Astrocyte (in vitro differentiated cells and primary cell): ENCODE results near the gene OTUB2. TPM values are rescaled to one million over a fixed set of nuclear protein-coding genes. Genes with fewer than 3 reads are reported as not detected.
A peak's percentile ranks its signal among the peaks of the same experiment; 100 is the strongest.

ENCODE experiments used
- DNase-seq: peaks from one replicate; pipeline ENCODE4 v3.0.0-alpha.2; 2010; ENCODE audit warnings: low read depth
- FAIRE-seq: peaks from 2 replicates; lab custom pipeline; 2011; peaks lifted over from hg19 to GRCh38; lab: Jason Lieb, UNC
- H2AFZ ChIP-seq: 2 replicates; pipeline ENCODE4 v1.6.0; 2012; ENCODE audit warnings: low read depth, low read length, inconsistent platforms
- H3K27ac ChIP-seq: 2 replicates; pipeline ENCODE4 v1.5.1; 2011; ENCODE audit warnings: low read depth, low read length, inconsistent platforms
- H3K27me3 ChIP-seq: 2 replicates; pipeline ENCODE4 v1.6.0; 2011; ENCODE audit warnings: low read length, inconsistent platforms; ENCODE audit not compliant: insufficient read depth
- H3K36me3 ChIP-seq: 2 replicates; pipeline ENCODE4 v1.5.1; 2011; ENCODE audit warnings: low read length, inconsistent platforms; ENCODE audit not compliant: insufficient read depth
- H3K4me1 ChIP-seq: 2 replicates; pipeline ENCODE4 v1.5.1; 2011; ENCODE audit warnings: low read length, inconsistent platforms; ENCODE audit not compliant: insufficient read depth
- H3K4me2 ChIP-seq: 2 replicates; pipeline ENCODE4 v1.6.0; 2012; ENCODE audit warnings: low read length, inconsistent platforms
- H3K4me3 ChIP-seq: 2 replicates; pipeline ENCODE4 v1.5.1; 2011; ENCODE audit warnings: low read depth, mild to moderate bottlenecking, low read length, inconsistent platforms; ENCODE audit not compliant: insufficient read depth
- H3K79me2 ChIP-seq: 2 replicates; pipeline ENCODE4 v1.6.0; 2012; ENCODE audit warnings: mild to moderate bottlenecking, low read length, inconsistent platforms; ENCODE audit not compliant: insufficient read depth
- H3K9ac ChIP-seq: 2 replicates; pipeline ENCODE4 v1.6.0; 2012; ENCODE audit warnings: mild to moderate bottlenecking, low read length, inconsistent platforms
- H3K9me3 ChIP-seq: 2 replicates; pipeline ENCODE4 v1.5.1; 2012; ENCODE audit warnings: low read depth, mild to moderate bottlenecking, low read length, inconsistent platforms; ENCODE audit not compliant: insufficient read depth
- H4K20me1 ChIP-seq: 2 replicates; pipeline ENCODE4 v1.6.0; 2012; ENCODE audit warnings: low read length, inconsistent platforms; ENCODE audit not compliant: insufficient read depth
- H3K27ac Mint-ChIP-seq: one replicate; pipeline ENCODE4 v1.8.0; 2021; ENCODE audit warnings: mild to moderate bottlenecking, mixed read lengths; ENCODE audit not compliant: unreplicated experiment
- H3K27me3 Mint-ChIP-seq: one replicate; pipeline ENCODE4 v1.8.0; 2021; ENCODE audit warnings: low read depth, mixed read lengths; ENCODE audit not compliant: unreplicated experiment
- H3K36me3 Mint-ChIP-seq: one replicate; pipeline ENCODE4 v1.8.0; 2021; ENCODE audit warnings: low read depth, mixed read lengths; ENCODE audit not compliant: unreplicated experiment
- H3K4me1 Mint-ChIP-seq: one replicate; pipeline ENCODE4 v1.8.0; 2021; ENCODE audit warnings: low read depth, mixed read lengths; ENCODE audit not compliant: unreplicated experiment
- H3K4me3 Mint-ChIP-seq: one replicate; pipeline ENCODE4 v1.8.0; 2021; ENCODE audit warnings: mild to moderate bottlenecking, moderate library complexity, mixed read lengths; ENCODE audit not compliant: unreplicated experiment
- H3K9me3 Mint-ChIP-seq: one replicate; pipeline ENCODE4 v1.8.0; 2021; ENCODE audit warnings: mild to moderate bottlenecking, mixed read lengths; ENCODE audit not compliant: unreplicated experiment
- CTCF ChIP-seq: IDR thresholded peaks from 2 replicates; pipeline ENCODE4 v1.5.1; 2011; ENCODE audit warnings: low read depth, mild to moderate bottlenecking, inconsistent platforms, low read length, moderate library complexity; ENCODE audit not compliant: insufficient read depth
- EZH2 ChIP-seq: IDR thresholded peaks from 2 replicates; pipeline ENCODE4 v1.6.1; 2012; ENCODE audit warnings: mild to moderate bottlenecking, low read length, inconsistent platforms; ENCODE audit not compliant: insufficient read depth
- total RNA-seq: library from RNA; stranded (reverse); gene quantifications from 2 replicates; pipeline ENCODE4 v1.2.1, GENCODE V29; 2021

Gene OTUB2
- total RNA-seq, 1 donor from 2014 or later, result 3.3 TPM

GRCh38 chr14:94003397-94003796 is 22.7 kb upstream of the OTUB2 start:
- peaks cover 22% of the 10 kb centered on the region for H3K27me3 ChIP-seq
- Mint-ChIP-seq H3K27me3 (peaks cover 59% of the 10 kb centered on the region), H3K4me3 (no peak overlapping the region), H3K36me3 (no peaks in the 10 kb centered on the region), H3K27ac (no peak overlapping the region), H3K9me3 (no peaks in the 10 kb centered on the region), H3K4me1 (peaks cover 2% of the 10 kb centered on the region)
- H3K4me2 ChIP-seq, result no peak overlapping the region
- FAIRE-seq (no peak), DNase-seq (no peak)
- no peak overlapping the region for H3K9ac ChIP-seq
- no peaks in the 10 kb centered on the region for H3K4me1 ChIP-seq
- H3K9me3 ChIP-seq, result no peaks in the 10 kb centered on the region
- no peak for TF ChIP-seq CTCF
- no peak for TF ChIP-seq EZH2
- H3K4me3 ChIP-seq, result no peak overlapping the region
- H3K36me3 ChIP-seq, result no peaks in the 10 kb centered on the region
- H2AFZ ChIP-seq, result no peak overlapping the region
- H4K20me1 ChIP-seq, result no peaks in the 10 kb centered on the region
- no peaks in the 10 kb centered on the region for H3K79me2 ChIP-seq
- no peak overlapping the region for H3K27ac ChIP-seq

GRCh38 chr14:94004015-94004414 is 22.1 kb upstream of the OTUB2 start:
- Histone ChIP-seq H3K36me3 (no peaks in the 10 kb centered on the region), H4K20me1 (no peaks in the 10 kb centered on the region), H3K4me1 (no peaks in the 10 kb centered on the region), H3K27ac (no peak overlapping the region), H3K79me2 (no peaks in the 10 kb centered on the region), H2AFZ (no peak overlapping the region), H3K4me2 (no peak overlapping the region), H3K9ac (no peak overlapping the region), H3K4me3 (no peak overlapping the region), H3K9me3 (no peaks in the 10 kb centered on the region), H3K27me3 (peaks cover 24% of the 10 kb centered on the region)
- DNase-seq (no peak), FAIRE-seq (no peak)
- H3K4me1 Mint-ChIP-seq, result peaks cover 2% of the 10 kb centered on the region
- no peaks in the 10 kb centered on the region for H3K9me3 Mint-ChIP-seq
- TF ChIP-seq CTCF (no peak), EZH2 (no peak)
- H3K36me3 Mint-ChIP-seq, result no peaks in the 10 kb centered on the region
- H3K4me3 Mint-ChIP-seq, result no peak overlapping the region
- H3K27me3 Mint-ChIP-seq, result peaks cover 57% of the 10 kb centered on the region
- H3K27ac Mint-ChIP-seq, result no peak overlapping the region

- Histone ChIP-seq H3K27me3 (peaks cover 24% of the 10 kb centered on the region), H3K9ac (no peak overlapping the region), H4K20me1 (no peaks in the 10 kb centered on the region), H3K79me2 (no peaks in the 10 kb centered on the region), H3K27ac (no peak overlapping the region), H3K4me3 (no peak overlapping the region), H3K36me3 (no peaks in the 10 kb centered on the region), H3K4me1 (peaks cover 5% of the 10 kb centered on the region), H3K9me3 (no peaks in the 10 kb centered on the region), H3K4me2 (no peak overlapping the region), H2AFZ (no peak overlapping the region)
- H3K9me3 Mint-ChIP-seq, result no peaks in the 10 kb centered on the region
- no peak overlapping the region for H3K4me3 Mint-ChIP-seq
- TF ChIP-seq CTCF, result peak; percentile 35
- TF ChIP-seq EZH2, result no peak
- H3K36me3 Mint-ChIP-seq, result no peaks in the 10 kb centered on the region
- FAIRE-seq (no peak), DNase-seq (no peak)
- peaks cover 6% of the 10 kb centered on the region for H3K4me1 Mint-ChIP-seq
- H3K27me3 Mint-ChIP-seq, result peaks cover 52% of the 10 kb centered on the region
- H3K27ac Mint-ChIP-seq, result no peak overlapping the region
Observed at GRCh38 chr14:94005324-94006073, 20.6 kb upstream of the OTUB2 start.
